Suprapubic skin (tissue), 4 donors: ENCODE results near the gene SMOC2. TPM values are rescaled to one million over a fixed set of nuclear protein-coding genes. Genes with fewer than 3 reads are reported as not detected.

ENCODE experiments used
- DNase-seq, 2 donors: peaks; one replicate each; pipeline ENCODE4 v3.0.0-alpha.2; 2019; ENCODE audit warnings: low spot score in 2 of 2
- H3K27ac ChIP-seq: fragments of 200-600 bp; sonication (generic); one replicate; pipeline ENCODE4 v1.5.1; 2019
- H3K27me3 ChIP-seq: fragments of 200-600 bp; sonication (generic); one replicate; pipeline ENCODE4 v1.5.1; 2019
- H3K36me3 ChIP-seq: fragments of 200-600 bp; sonication (generic); one replicate; pipeline ENCODE4 v1.5.1; 2019
- H3K4me1 ChIP-seq: fragments of 200-600 bp; sonication (generic); one replicate; pipeline ENCODE4 v1.5.1; 2019
- H3K4me3 ChIP-seq: fragments of 200-600 bp; sonication (generic); one replicate; pipeline ENCODE4 v1.5.1; 2019; ENCODE audit warnings: mild to moderate bottlenecking
- H3K9me3 ChIP-seq: fragments of 200-600 bp; sonication (generic); one replicate; pipeline ENCODE4 v1.5.1; 2019
- EP300 ChIP-seq: sonication (generic); formaldehyde crosslinking; IDR thresholded peaks from one replicate; pipeline ENCODE4 v1.6.1; 2017; ENCODE audit warnings: antibody characterized with exemption
- POLR2A ChIP-seq, 2 donors: fragments of 450-650 bp; IDR thresholded peaks; one replicate each; pipeline ENCODE4 v1.6.1; 2017; ENCODE audit warnings: antibody characterized with exemption in 2 of 2, mild to moderate bottlenecking in 2 of 2, moderate library complexity in 2 of 2
- POLR2AphosphoS5 ChIP-seq, 3 donors: sonication (generic); formaldehyde crosslinking; IDR thresholded peaks; one replicate each; pipeline ENCODE4 v1.6.1; 2017; ENCODE audit warnings: antibody characterized with exemption in 3 of 3
- WGBS: methylation state at CpG from one replicate; pipeline ENCODE4 v1.1.5; 2018; 5-methylcytosine and 5-hydroxymethylcytosine counted together
- total RNA-seq, 4 donors: library from RNA; depleted of rRNA; stranded (reverse); fragments of >200 nt; gene quantifications; one replicate each; pipeline ENCODE4 v1.1.0, GENCODE V29; 2016
- TF ChIP-seq, protein P1 (sequence below), 2 donors: fragments of 200-600 bp in 1 of 2; fragments of 450-650 bp in 1 of 2; sonication (generic) in 1 of 2; IDR thresholded peaks; one replicate each; pipeline ENCODE4 v1.5.1; 2016 to 2019; ENCODE audit warnings: antibody characterized with exemption in 2 of 2, mild to moderate bottlenecking in 1 of 2, moderate library complexity in 1 of 2

The SMOC2 gene
- total RNA-seq, 4 donors from 2014 or later = 16.2 to 22.9 (median 18.8) TPM

DNA sequence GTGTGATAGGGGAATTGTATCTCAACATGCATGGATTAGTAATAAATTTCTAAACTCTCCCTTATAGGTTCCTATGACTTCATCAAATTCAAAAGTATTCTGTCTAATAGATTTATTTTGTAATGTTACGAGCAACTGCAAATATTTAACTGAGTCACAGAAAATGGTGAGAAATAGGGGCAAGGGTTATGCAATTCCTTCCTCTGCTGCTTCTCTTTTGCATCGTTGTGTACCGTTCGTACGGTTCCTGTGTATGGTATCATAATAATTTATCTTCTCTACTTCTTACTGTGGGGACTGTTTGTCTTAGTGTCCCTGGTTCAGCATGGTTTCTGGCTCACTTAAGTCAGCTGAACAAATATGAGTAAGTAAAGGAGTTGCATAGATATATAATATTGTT, 44.8 kb downstream of the SMOC2 start:
- 90% methylated on average over 5 of the region's 5 CpGs for WGBS
- H3K4me3 ChIP-seq = no peak overlapping the region

DNA sequence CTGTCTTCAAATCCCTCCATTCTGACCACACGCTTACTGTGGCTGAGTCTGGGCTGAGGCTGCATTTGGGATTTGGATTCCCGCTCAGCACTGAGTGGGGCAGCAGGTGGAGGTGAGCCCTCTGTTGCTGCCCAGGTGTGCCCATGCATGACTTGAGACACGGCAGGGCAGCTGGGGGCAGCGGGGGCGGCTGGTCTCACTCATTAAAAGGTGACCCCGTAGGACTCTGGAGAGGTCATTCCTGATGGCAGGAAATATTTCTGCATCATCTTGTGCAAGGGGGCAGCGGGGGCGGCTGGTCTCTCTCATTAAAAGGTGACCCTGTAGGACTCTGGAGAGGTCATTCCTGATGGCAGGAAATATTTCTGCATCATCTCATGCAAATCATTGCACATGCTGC, 49.8 kb downstream of the SMOC2 start:
- no peaks in the 10 kb centered on the region for H3K4me1 ChIP-seq
- 88% methylated on average over 8 of the region's 8 CpGs for WGBS
- H3K36me3 ChIP-seq = no peaks in the 10 kb centered on the region
- H3K9me3 ChIP-seq = no peaks in the 10 kb centered on the region
- H3K27ac ChIP-seq = no peak overlapping the region
- TF ChIP-seq EP300 (no peak), POLR2A (IDR thresholded peaks at IDR 0.05) (no peak), POLR2AphosphoS5 (IDR thresholded peaks at IDR 0.05) (no peak)
- TF ChIP-seq, protein P1, sequence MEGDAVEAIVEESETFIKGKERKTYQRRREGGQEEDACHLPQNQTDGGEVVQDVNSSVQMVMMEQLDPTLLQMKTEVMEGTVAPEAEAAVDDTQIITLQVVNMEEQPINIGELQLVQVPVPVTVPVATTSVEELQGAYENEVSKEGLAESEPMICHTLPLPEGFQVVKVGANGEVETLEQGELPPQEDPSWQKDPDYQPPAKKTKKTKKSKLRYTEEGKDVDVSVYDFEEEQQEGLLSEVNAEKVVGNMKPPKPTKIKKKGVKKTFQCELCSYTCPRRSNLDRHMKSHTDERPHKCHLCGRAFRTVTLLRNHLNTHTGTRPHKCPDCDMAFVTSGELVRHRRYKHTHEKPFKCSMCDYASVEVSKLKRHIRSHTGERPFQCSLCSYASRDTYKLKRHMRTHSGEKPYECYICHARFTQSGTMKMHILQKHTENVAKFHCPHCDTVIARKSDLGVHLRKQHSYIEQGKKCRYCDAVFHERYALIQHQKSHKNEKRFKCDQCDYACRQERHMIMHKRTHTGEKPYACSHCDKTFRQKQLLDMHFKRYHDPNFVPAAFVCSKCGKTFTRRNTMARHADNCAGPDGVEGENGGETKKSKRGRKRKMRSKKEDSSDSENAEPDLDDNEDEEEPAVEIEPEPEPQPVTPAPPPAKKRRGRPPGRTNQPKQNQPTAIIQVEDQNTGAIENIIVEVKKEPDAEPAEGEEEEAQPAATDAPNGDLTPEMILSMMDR (IDR thresholded peaks at IDR 0.05) = no peak
- H3K27me3 ChIP-seq = no peaks in the 10 kb centered on the region
- DNase-seq = no peak
- H3K4me3 ChIP-seq = no peak overlapping the region

More for the DNA sequence above, 44.8 kb downstream of the SMOC2 start:
- no peak for TF ChIP-seq POLR2A (IDR thresholded peaks at IDR 0.05)
- TF ChIP-seq EP300 = no peak
- TF ChIP-seq, protein P1 (IDR thresholded peaks at IDR 0.05) = no peak
- no peak for TF ChIP-seq POLR2AphosphoS5 (IDR thresholded peaks at IDR 0.05)
- H3K36me3 ChIP-seq = no peaks in the 10 kb centered on the region
- H3K27me3 ChIP-seq = no peaks in the 10 kb centered on the region
- H3K4me1 ChIP-seq = no peaks in the 10 kb centered on the region
- no peak overlapping the region for H3K27ac ChIP-seq
- no peak for DNase-seq
- H3K9me3 ChIP-seq = no peaks in the 10 kb centered on the region

DNA sequence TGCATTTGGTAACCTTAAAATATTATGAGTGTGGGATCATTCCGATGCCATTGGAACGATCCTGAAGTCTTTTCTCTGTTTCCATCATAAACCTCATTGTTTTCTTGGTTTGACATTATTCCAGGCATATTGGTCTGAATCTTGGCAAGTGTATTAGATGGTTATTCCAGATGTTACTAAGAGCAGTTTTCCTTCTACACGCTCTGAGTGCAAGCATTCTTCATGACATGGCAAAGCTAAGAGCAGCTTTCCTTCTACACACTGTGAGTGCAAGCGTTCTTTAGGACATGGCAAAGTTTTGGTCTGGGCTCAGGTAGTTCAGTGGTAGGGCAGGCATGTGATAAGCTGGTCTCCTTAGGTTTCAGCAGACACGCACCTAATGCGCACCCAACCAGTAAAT, 53.0 kb downstream of the SMOC2 start:
- no peaks in the 10 kb centered on the region for H3K36me3 ChIP-seq
- TF ChIP-seq POLR2A (IDR thresholded peaks at IDR 0.05) (no peak), EP300 (no peak), POLR2AphosphoS5 (IDR thresholded peaks at IDR 0.05) (no peak)
- TF ChIP-seq, protein P1 (IDR thresholded peaks at IDR 0.05) = no peak
- no peaks in the 10 kb centered on the region for H3K9me3 ChIP-seq
- H3K27ac ChIP-seq = no peak overlapping the region
- no peaks in the 10 kb centered on the region for H3K27me3 ChIP-seq
- DNase-seq = no peak
- WGBS = 70% methylated on average over 6 of the region's 6 CpGs
- H3K4me3 ChIP-seq = no peak overlapping the region
- no peaks in the 10 kb centered on the region for H3K4me1 ChIP-seq

DNA sequence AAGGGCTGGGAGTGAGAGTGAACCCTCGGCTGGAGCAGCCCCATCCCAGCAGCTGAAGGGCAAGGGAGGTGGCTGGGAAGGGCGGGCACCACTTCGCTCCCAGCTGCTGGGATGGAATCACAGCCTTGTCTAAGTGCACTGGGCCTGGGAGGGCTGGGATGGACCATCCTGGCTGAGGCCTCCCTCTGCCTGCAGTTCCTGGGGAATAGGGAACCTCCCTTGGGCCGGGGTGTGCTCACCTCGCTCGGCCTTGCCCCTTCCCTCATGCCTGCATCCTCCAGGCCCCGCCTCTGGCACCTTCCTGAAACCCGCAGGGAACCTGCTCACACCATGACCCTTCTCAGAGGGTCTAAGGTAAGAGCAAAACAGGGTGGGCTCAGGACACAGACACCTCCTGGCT, 53.7 kb downstream of the SMOC2 start:
- Histone ChIP-seq H3K4me3 (no peak overlapping the region), H3K4me1 (no peaks in the 10 kb centered on the region), H3K36me3 (no peaks in the 10 kb centered on the region), H3K9me3 (no peaks in the 10 kb centered on the region), H3K27ac (no peak overlapping the region), H3K27me3 (no peaks in the 10 kb centered on the region)
- TF ChIP-seq POLR2A (IDR thresholded peaks at IDR 0.05) = no peak
- TF ChIP-seq EP300 = no peak
- no peak for TF ChIP-seq POLR2AphosphoS5 (IDR thresholded peaks at IDR 0.05)
- WGBS = 93% methylated on average over 6 of the region's 8 CpGs
- DNase-seq = no peak

DNA sequence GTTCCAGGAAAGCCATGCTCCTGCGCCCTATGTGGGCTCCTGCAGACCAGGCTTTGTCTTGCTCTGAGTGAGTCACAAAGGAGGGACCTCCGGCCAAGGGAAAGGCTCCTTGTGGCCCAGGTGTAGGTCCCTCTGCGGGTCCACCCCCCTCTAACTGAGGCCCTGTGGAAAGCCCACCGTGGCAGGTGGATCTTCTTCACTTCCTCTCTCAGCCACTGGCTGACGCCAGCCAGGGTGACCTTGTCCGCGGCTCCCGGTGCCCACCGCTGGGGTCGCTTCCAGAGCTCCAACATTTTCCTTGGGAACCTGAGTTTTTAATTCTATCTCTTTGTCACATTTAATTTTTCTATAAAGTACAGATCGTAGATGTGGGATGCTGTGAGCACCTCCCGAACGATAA, 54.1 kb downstream of the SMOC2 start:
- no peak for DNase-seq
- no peaks in the 10 kb centered on the region for H3K27me3 ChIP-seq
- H3K4me1 ChIP-seq = no peaks in the 10 kb centered on the region
- H3K36me3 ChIP-seq = no peaks in the 10 kb centered on the region
- no peak overlapping the region for H3K27ac ChIP-seq
- WGBS = 98% methylated on average over 10 of the region's 13 CpGs
- no peaks in the 10 kb centered on the region for H3K9me3 ChIP-seq
- TF ChIP-seq, protein P1 (IDR thresholded peaks at IDR 0.05) = no peak
- TF ChIP-seq EP300 (no peak), POLR2AphosphoS5 (IDR thresholded peaks at IDR 0.05) (no peak), POLR2A (IDR thresholded peaks at IDR 0.05) (no peak)
- H3K4me3 ChIP-seq = no peak overlapping the region

DNA sequence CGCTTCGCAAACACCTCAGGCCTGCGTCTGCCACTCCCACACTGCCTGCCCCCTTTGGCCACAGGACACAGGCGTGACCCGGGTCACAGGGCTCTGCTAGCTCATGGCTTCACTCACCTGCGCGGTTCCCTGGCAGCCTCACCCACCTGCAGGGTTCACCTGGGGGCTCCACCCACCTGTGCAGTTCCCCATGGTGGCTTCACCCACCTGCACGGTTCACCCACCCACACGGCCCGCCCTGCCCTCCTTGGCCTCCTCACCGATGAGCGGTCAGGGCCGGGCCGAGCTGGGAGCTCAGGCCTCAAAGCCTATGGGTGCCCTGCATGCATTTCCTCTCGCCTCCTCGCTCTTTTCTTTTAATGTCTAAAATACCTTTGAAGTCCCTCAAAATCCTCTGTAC, 54.7 kb downstream of the SMOC2 start:
- no peaks in the 10 kb centered on the region for H3K27me3 ChIP-seq
- no peak overlapping the region for H3K27ac ChIP-seq
- no peaks in the 10 kb centered on the region for H3K36me3 ChIP-seq
- 96% methylated on average over 16 of the region's 16 CpGs for WGBS
- no peak for DNase-seq
- TF ChIP-seq POLR2AphosphoS5 (IDR thresholded peaks at IDR 0.05) (no peak), EP300 (no peak), POLR2A (IDR thresholded peaks at IDR 0.05) (no peak)
- TF ChIP-seq, protein P1 (IDR thresholded peaks at IDR 0.05) = no peak
- H3K4me3 ChIP-seq = no peak overlapping the region
- no peaks in the 10 kb centered on the region for H3K4me1 ChIP-seq
- no peaks in the 10 kb centered on the region for H3K9me3 ChIP-seq
